H1 (cell line): ENCODE data around the gene FAM149A. TPM values are rescaled to one million over a fixed set of nuclear protein-coding genes. Genes with fewer than 3 reads are reported as not detected.

Source experiments
- CTCF ChIA-PET: fragments of 300-600 bp; sonication (Branson Sonifier 250); formaldehyde crosslinking; loops from one replicate; lab custom pipeline; 2021; ENCODE audit not compliant: partially characterized antibody; lab: Charles Lee
- POLR2A ChIA-PET: fragments of 300-600 bp; sonication (Branson Sonifier 250); formaldehyde crosslinking; loops from one replicate; lab custom pipeline; 2021; ENCODE audit warnings: inconsistent platforms; ENCODE audit not compliant: partially characterized antibody; lab: Charles Lee
- DNase-seq, 2 experiments: peaks; one replicate each; pipeline versions ENCODE4 v3.0.0 to v3.0.0-alpha.2; 2010 to 2022; ENCODE audit warnings: low spot score in 2 of 2, low read depth in 1 of 2, mixed read lengths in 1 of 2
- FAIRE-seq: peaks from 2 replicates; lab custom pipeline; 2011; peaks lifted over from hg19 to GRCh38; lab: Jason Lieb, UNC
- H2AFZ ChIP-seq: 2 replicates; pipeline ENCODE4 v1.8.1; 2012; ENCODE audit warnings: low read length, inconsistent platforms
- H2AK5ac ChIP-seq: 2 replicates; pipeline ENCODE4 v1.6.1; 2013; ENCODE audit warnings: low read depth, low read length
- H2BK120ac ChIP-seq: replicated peaks from 2 replicates; pipeline ENCODE3; 2013; ENCODE audit warnings: low read depth, low read length, inconsistent platforms
- H2BK12ac ChIP-seq: 2 replicates; pipeline ENCODE4 v1.6.1; 2013; ENCODE audit warnings: low read depth, low read length
- H2BK15ac ChIP-seq: 2 replicates; pipeline ENCODE4 v1.6.1; 2013; ENCODE audit warnings: low read length
- H2BK20ac ChIP-seq: 2 replicates; pipeline ENCODE4 v1.6.1; 2013; ENCODE audit warnings: low read length
- H2BK5ac ChIP-seq: 2 replicates; pipeline ENCODE4 v1.6.1; 2013; ENCODE audit warnings: low read depth, low read length
- H3K14ac ChIP-seq: 2 replicates; pipeline ENCODE4 v1.6.1; 2013; ENCODE audit warnings: inconsistent platforms; ENCODE audit not compliant: insufficient read length
- H3K18ac ChIP-seq: 2 replicates; pipeline ENCODE4 v1.6.1; 2013; ENCODE audit warnings: low read length; ENCODE audit errors: extremely low read depth
- H3K23ac ChIP-seq: 2 replicates; pipeline ENCODE4 v1.6.1; 2013; ENCODE audit warnings: inconsistent platforms; ENCODE audit not compliant: insufficient read length
- H3K23me2 ChIP-seq: 2 replicates; pipeline ENCODE4 v1.6.1; 2013; ENCODE audit warnings: low read depth, low read length
- H3K27ac ChIP-seq: 2 replicates; pipeline ENCODE4 v1.6.1; 2011; ENCODE audit warnings: low read depth, low read length, inconsistent platforms
- H3K27me3 ChIP-seq, 4 experiments: replicated peaks in 1 of 4; 1 replicate in 1 of 4; 2 replicates in 3 of 4; pipeline versions ENCODE4 v1.6.1 to v1.8.1; 2011 to 2013; ENCODE audit warnings: low read length in 3 of 4, mild to moderate bottlenecking in 3 of 4, inconsistent platforms in 2 of 4, mixed read lengths in 2 of 4, moderate library complexity in 1 of 4; ENCODE audit not compliant: control insufficient read depth in 3 of 4, insufficient read depth in 3 of 4; ENCODE audit errors: extremely low read depth in 1 of 4
- H3K36me3 ChIP-seq, 4 experiments: 2 replicates each; pipeline versions ENCODE4 v1.6.1 to v1.8.1; 2011 to 2013; ENCODE audit warnings: mild to moderate bottlenecking in 4 of 4, low read length in 3 of 4, moderate library complexity in 2 of 4, control low read depth in 1 of 4, inconsistent platforms in 1 of 4; ENCODE audit not compliant: insufficient read depth in 4 of 4, control insufficient read depth in 2 of 4
- H3K4ac ChIP-seq: replicated peaks from 2 replicates; pipeline ENCODE3; 2013; ENCODE audit warnings: low read length, low read depth, mixed read lengths, inconsistent platforms; ENCODE audit not compliant: insufficient read length
- H3K4me1 ChIP-seq, 4 experiments: replicated peaks in 1 of 4; 1 replicate in 1 of 4; 2 replicates in 3 of 4; pipeline versions ENCODE4 v1.6.1 to v1.8.1; 2011 to 2013; ENCODE audit warnings: low read length in 3 of 4, inconsistent platforms in 2 of 4, mixed read lengths in 1 of 4; ENCODE audit not compliant: insufficient read depth in 4 of 4, control insufficient read depth in 3 of 4
- H3K4me2 ChIP-seq, 2 experiments: 2 replicates each; pipeline versions ENCODE4 v1.6.1 to v1.8.1; 2011 to 2013; ENCODE audit warnings: low read depth in 2 of 2, low read length in 2 of 2, control low read depth in 1 of 2, inconsistent platforms in 1 of 2, mild to moderate bottlenecking in 1 of 2; ENCODE audit not compliant: insufficient read depth in 1 of 2
- H3K4me3 ChIP-seq, 4 experiments: fragments of 200-600, 300-600 bp in 1 of 4; sonication (generic), shearing (Covaris generic), sonication (Bioruptor Twin) in 1 of 4; 2 replicates each; pipeline versions ENCODE4 v1.5.1 to v1.8.1; 2011 to 2016; ENCODE audit warnings: low read length in 4 of 4, low read depth in 3 of 4, control low read depth in 2 of 4, inconsistent platforms in 2 of 4, mild to moderate bottlenecking in 2 of 4, mixed read lengths in 1 of 4, moderate library complexity in 1 of 4; ENCODE audit not compliant: insufficient read depth in 2 of 4; ENCODE audit errors: extremely low read depth in 1 of 4
- H3K56ac ChIP-seq: replicated peaks from 2 replicates; pipeline ENCODE3; 2013; ENCODE audit warnings: low read depth, mild to moderate bottlenecking, mixed read lengths, low read length, inconsistent platforms; ENCODE audit not compliant: insufficient read length
- H3K79me1 ChIP-seq: 2 replicates; pipeline ENCODE4 v1.6.1; 2013; ENCODE audit warnings: low read depth, low read length, control low read depth
- H3K79me2 ChIP-seq, 2 experiments: 2 replicates each; pipeline versions ENCODE4 v1.6.1 to v1.8.1; 2012 to 2013; ENCODE audit warnings: low read length in 2 of 2, mild to moderate bottlenecking in 2 of 2, inconsistent platforms in 1 of 2; ENCODE audit not compliant: insufficient read depth in 2 of 2, control insufficient read depth in 1 of 2
- H3K9ac ChIP-seq, 4 experiments: replicated peaks in 1 of 4; 1 replicate in 1 of 4; 2 replicates in 3 of 4; pipeline versions ENCODE4 v1.6.1 to v1.8.1; 2011 to 2013; ENCODE audit warnings: low read depth in 3 of 4, low read length in 3 of 4, control low read depth in 2 of 4, mild to moderate bottlenecking in 2 of 4, moderate library complexity in 2 of 4, inconsistent platforms in 1 of 4; ENCODE audit errors: extremely low read depth in 1 of 4
- H3K9me3 ChIP-seq, 2 experiments: 2 replicates each; pipeline versions ENCODE4 v1.6.1 to v1.8.1; 2012 to 2013; ENCODE audit warnings: mild to moderate bottlenecking in 2 of 2, moderate library complexity in 2 of 2, control low read depth in 1 of 2, inconsistent platforms in 1 of 2, low read depth in 1 of 2, low read length in 1 of 2, mixed read lengths in 1 of 2; ENCODE audit not compliant: insufficient read depth in 2 of 2
- H4K20me1 ChIP-seq, 2 experiments: replicated peaks in 1 of 2; 2 replicates each; pipeline versions ENCODE3 to v1.8.1; 2011 to 2013; ENCODE audit warnings: inconsistent platforms in 2 of 2, low read length in 2 of 2, mild to moderate bottlenecking in 1 of 2; ENCODE audit not compliant: insufficient read depth in 2 of 2, control insufficient read depth in 1 of 2
- H4K5ac ChIP-seq: 2 replicates; pipeline ENCODE4 v1.6.1; 2013; ENCODE audit warnings: low read length, low read depth, mixed read lengths, inconsistent platforms; ENCODE audit not compliant: insufficient read length
- H4K8ac ChIP-seq: 2 replicates; pipeline ENCODE4 v1.8.0; 2013; ENCODE audit warnings: mild to moderate bottlenecking, moderate library complexity, low read length, inconsistent platforms; ENCODE audit not compliant: insufficient read depth; ENCODE audit errors: extremely low read depth
- H4K91ac ChIP-seq: replicated peaks from 2 replicates; pipeline ENCODE3; 2013; ENCODE audit warnings: low read length, mixed read lengths, inconsistent platforms; ENCODE audit not compliant: insufficient read length
- EZH2 ChIP-seq: fragments of 200-600 bp; sonication (generic); IDR thresholded peaks from 2 replicates; pipeline ENCODE4 v1.7.1; 2012; ENCODE audit warnings: low read depth, mild to moderate bottlenecking, moderate library complexity, low read length, inconsistent platforms; ENCODE audit not compliant: severe bottlenecking
- PHF8 ChIP-seq: fragments of 200-600 bp; sonication (generic); conservative IDR thresholded peaks from 2 replicates; pipeline ENCODE4 v1.7.1; 2012; ENCODE audit warnings: low read depth, mild to moderate bottlenecking, inconsistent platforms, low read length, moderate library complexity
- SIRT6 ChIP-seq: IDR thresholded peaks from one replicate; pipeline ENCODE4 v1.7.1; 2012; ENCODE audit warnings: low read length, inconsistent platforms
- SIX5 ChIP-seq: IDR thresholded peaks from 2 replicates; pipeline ENCODE4 v1.6.1; 2011; ENCODE audit warnings: mild to moderate bottlenecking, low read depth, low read length
- TAF7 ChIP-seq: optimal IDR thresholded peaks from 2 replicates; pipeline ENCODE3; 2011; ENCODE audit warnings: low read depth, mild to moderate bottlenecking, inconsistent platforms, low read length, moderate library complexity, borderline replicate concordance
- TBP ChIP-seq: IDR thresholded peaks from 2 replicates; pipeline ENCODE4 v1.6.1; 2011; ENCODE audit warnings: low read depth, low read length, improper control_type of control experiment
- WGBS, 2 experiments: shearing (Covaris generic) in 1 of 2; methylation state at CpG; one replicate each; pipeline versions ENCODE4 v1.1.6 to v1.1.7; 2013 to 2015; ENCODE audit warnings: low lambda C conversion rate in 2 of 2, mixed read lengths in 2 of 2, inconsistent platforms in 1 of 2, low coverage in 1 of 2, missing lambda C conversion rate in 1 of 2; ENCODE audit not compliant: insufficient replicate concordance in 2 of 2, insufficient coverage in 1 of 2, insufficient read length in 1 of 2; ENCODE audit errors: extremely low coverage in 1 of 2, missing lambda C conversion rate in 1 of 2; 5-methylcytosine and 5-hydroxymethylcytosine counted together
- polyA plus RNA-seq, 7 experiments: library from polyadenylated mRNA; depleted of rRNA in 3 of 7; stranded (reverse) in 5 of 7; unstranded in 2 of 7; fragments of >200 nt in 5 of 7; fragments of 200-250 nt in 2 of 7; gene quantifications; 1 replicate in 5 of 7; 2 replicates in 1 of 7; 4 replicates in 1 of 7; pipeline versions ENCODE4 v1.2.1 to v1.2.3, GENCODE V29; 2011 to 2013; ENCODE audit warnings: missing spikeins in 2 of 7, mixed read lengths in 2 of 7
- total RNA-seq: library from RNA; stranded (reverse); fragmentation: NEBNext Ultra II Directional; extraction: Animal tissue kit (Norgen Biotek cat#: 25700); gene quantifications from 2 replicates; pipeline ENCODE4 v1.2.1, GENCODE V29; 2021

Gene FAM149A
- total and polyA plus RNA-seq, 2 of the 8 experiments (the other 6 are each of a cell fraction or from before 2014, with no cell fraction given): 6.1 to 8.5 TPM

GRCh38 chr4:186134257-186134656, 29.8 kb downstream of the FAM149A start:
- WGBS, 2 experiments: 84% methylated on average over 3 of the region's 3 CpGs; no CpG with 5 or more reads in 1 of the 2 experiments
- no peak overlapping the region for H2BK12ac ChIP-seq
- no peak overlapping the region for H3K9ac ChIP-seq
- DNase-seq: no peak
- H3K4me3 ChIP-seq: no peak overlapping the region
- no peak overlapping the region for H4K8ac ChIP-seq
- H3K27ac ChIP-seq: no peak overlapping the region
- H2AK5ac ChIP-seq: no peak overlapping the region
- no peak overlapping the region for H3K4ac ChIP-seq
- H3K23ac ChIP-seq: no peak overlapping the region
- no peaks in the 10 kb centered on the region for H3K79me2 ChIP-seq
- no peak overlapping the region for H3K56ac ChIP-seq
- H3K4me1 ChIP-seq: peaks cover 4 to 12% (median 8%) of the 10 kb centered on the region in 4 experiments
- H3K18ac ChIP-seq: no peak overlapping the region
- no peak overlapping the region for H3K14ac ChIP-seq
- H3K27me3 ChIP-seq: no peaks in the 10 kb centered on the region
- H4K5ac ChIP-seq: no peak overlapping the region
- H3K23me2 ChIP-seq: no peaks in the 10 kb centered on the region
- no peaks in the 10 kb centered on the region for H3K79me1 ChIP-seq
- no peak overlapping the region for H2BK15ac ChIP-seq
- H2BK20ac ChIP-seq: no peak overlapping the region
- no peak overlapping the region for H2BK120ac ChIP-seq
- H3K36me3 ChIP-seq: no peaks in the 10 kb centered on the region
- no peak for FAIRE-seq
- no peak overlapping the region for H4K91ac ChIP-seq
- H2BK5ac ChIP-seq: no peak overlapping the region
- POLR2A ChIA-PET: no interaction called here
- CTCF ChIA-PET: interaction anchor here (0.6 to 4.7 kb wide), 10 partner anchors 18 to 245 kb away, joined by 3 to 26 read pairs (median 4); partner anchors contain the start of genes FAM149A and TLR3
- no peak overlapping the region for H3K4me2 ChIP-seq
- H4K20me1 ChIP-seq: no peaks in the 10 kb centered on the region
- no peak overlapping the region for H2AFZ ChIP-seq
- H3K9me3 ChIP-seq: no peaks in the 10 kb centered on the region
- TF ChIP-seq SIX5 (no peak), TAF7 (no peak), PHF8 (no peak), SIRT6 (no peak), TBP (no peak), EZH2 (no peak)
